Large intestine (tissue), 3 donors: Measurements from ENCODE around the gene TMEM26. TPM values are rescaled to one million over a fixed set of nuclear protein-coding genes. Genes with fewer than 3 reads are reported as not detected.
"Not testable (repeated sequence)": the region's sequence is repeated elsewhere in the genome, so short reads cannot be mapped to it uniquely, and the experiment has no call there.

Experiments used
- DNase-seq, 2 donors: peaks; one replicate each; pipeline versions ENCODE4 v3.0.0 to v3.0.0-alpha.2; 2013
- H3K27ac ChIP-seq: one replicate; pipeline ENCODE4 v1.5.1; 2013; ENCODE audit warnings: low read length
- H3K27me3 ChIP-seq: 2 replicates; pipeline ENCODE4 v1.6.1; 2013; ENCODE audit warnings: low read length; ENCODE audit not compliant: control insufficient read depth, insufficient read depth
- H3K36me3 ChIP-seq: 2 replicates; pipeline ENCODE4 v1.6.1; 2013; ENCODE audit warnings: low read length; ENCODE audit not compliant: control insufficient read depth, insufficient read depth
- H3K4me1 ChIP-seq: one replicate; pipeline ENCODE4 v1.6.1; 2013; ENCODE audit warnings: low read length; ENCODE audit not compliant: control insufficient read depth, insufficient read depth
- H3K4me3 ChIP-seq: one replicate; pipeline ENCODE4 v1.5.1; 2013; ENCODE audit warnings: low read length
- H3K9me3 ChIP-seq: one replicate; pipeline ENCODE4 v1.6.1; 2013; ENCODE audit warnings: mild to moderate bottlenecking, low read depth, low read length, moderate library complexity; ENCODE audit not compliant: control insufficient read depth
- WGBS: methylation state at CpG from one replicate; pipeline ENCODE4 v1.1.5; 2013; ENCODE audit warnings: low lambda C conversion rate; ENCODE audit not compliant: insufficient coverage; 5-methylcytosine and 5-hydroxymethylcytosine counted together
- polyA plus RNA-seq: library from polyadenylated mRNA; unstranded; fragments of 120-200 nt; gene quantifications from one replicate; pipeline ENCODE4 v1.2.1, GENCODE V29; 2013

The TMEM26 gene
- polyA plus RNA-seq, 1 donor, result 5.0 TPM

DNA sequence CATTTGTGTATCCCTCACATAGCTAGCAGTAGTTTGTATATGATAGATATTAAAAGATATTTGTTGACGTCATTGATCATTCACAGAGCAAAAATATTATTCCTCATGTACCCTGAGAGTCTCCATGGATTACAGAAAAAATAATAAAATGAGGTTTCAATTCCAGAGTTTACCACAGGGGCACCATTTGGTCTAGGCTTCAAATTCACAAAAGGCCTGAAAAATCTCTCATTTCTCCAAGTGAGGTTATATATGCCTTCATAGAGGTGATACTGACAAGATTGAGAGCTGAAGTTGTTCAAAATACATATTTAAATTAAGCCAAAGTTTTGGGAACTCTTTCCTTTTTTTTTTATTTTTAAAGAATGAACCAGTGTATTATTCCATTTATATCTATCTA lies 52.7 kb downstream of the TMEM26 start:
- Histone ChIP-seq H3K27ac (no peak overlapping the region), H3K4me3 (no peak overlapping the region), H3K4me1 (no peaks in the 10 kb centered on the region), H3K9me3 (no peaks in the 10 kb centered on the region), H3K27me3 (no peaks in the 10 kb centered on the region), H3K36me3 (no peaks in the 10 kb centered on the region)
- DNase-seq, result no peak
- WGBS, result 100% methylated on average over 1 of the region's 1 CpG

DNA sequence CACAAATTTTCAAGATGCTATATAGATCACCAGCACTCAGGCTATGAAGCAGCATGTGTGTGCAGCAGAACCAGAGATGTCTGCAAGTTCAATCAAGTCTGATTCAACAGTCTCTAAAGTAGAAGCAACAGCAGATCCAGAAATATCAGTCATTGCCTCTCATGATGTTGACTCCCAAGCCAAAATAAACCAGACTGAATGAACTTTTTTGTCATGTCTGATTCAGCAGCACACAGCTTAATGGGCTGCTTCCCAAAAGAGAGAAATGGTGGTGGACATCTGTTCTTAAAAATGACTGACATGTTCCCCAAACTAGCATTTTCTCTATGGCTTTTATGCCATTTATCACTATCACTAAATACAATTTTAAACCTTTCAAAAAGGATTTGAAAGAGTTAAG lies 53.8 kb downstream of the TMEM26 start:
- no peak overlapping the region for H3K4me3 ChIP-seq
- no peak overlapping the region for H3K27ac ChIP-seq
- H3K9me3 ChIP-seq, result no peaks in the 10 kb centered on the region
- DNase-seq, result no peak
- H3K27me3 ChIP-seq, result no peaks in the 10 kb centered on the region
- H3K36me3 ChIP-seq, result no peaks in the 10 kb centered on the region
- no peaks in the 10 kb centered on the region for H3K4me1 ChIP-seq

DNA sequence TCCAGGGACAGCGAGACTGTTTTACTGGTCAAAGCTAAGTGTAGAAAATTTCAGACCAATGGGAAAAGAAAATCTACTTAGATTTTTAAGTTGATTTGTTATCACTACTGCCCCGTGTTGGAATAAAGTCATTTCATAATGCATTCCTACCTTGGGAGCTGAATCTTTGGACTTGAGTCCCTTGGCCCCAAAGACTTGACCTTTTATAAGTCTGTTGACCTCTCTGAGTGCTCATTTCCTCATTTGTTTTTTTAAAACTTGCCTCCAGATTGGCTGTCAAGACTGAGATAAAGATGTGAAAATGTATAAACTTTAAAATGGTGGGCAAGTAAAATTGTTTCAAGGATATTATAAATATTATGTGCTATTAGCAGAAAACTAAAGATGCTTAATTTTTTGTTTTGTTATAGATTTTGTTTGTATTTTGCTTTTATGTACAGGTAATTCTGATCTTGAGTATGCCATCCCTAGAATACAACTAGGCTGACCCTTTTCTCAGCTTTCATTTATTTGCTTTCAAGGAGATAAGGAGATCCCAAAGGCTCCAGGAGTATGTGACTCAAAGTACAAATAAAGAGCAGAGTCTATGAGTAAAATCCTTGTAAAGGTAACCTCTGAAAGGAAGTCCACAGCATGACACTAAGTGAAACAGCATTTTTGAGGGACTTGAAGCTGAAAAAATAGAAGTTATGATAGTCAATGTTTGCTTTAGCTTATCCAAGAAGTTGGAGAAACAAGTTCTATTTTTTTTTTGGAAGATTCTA lies 54.6 kb downstream of the TMEM26 start:
- Histone ChIP-seq H3K4me3 (no peak overlapping the region), H3K36me3 (no peaks in the 10 kb centered on the region), H3K4me1 (no peaks in the 10 kb centered on the region), H3K27ac (no peak overlapping the region), H3K27me3 (no peaks in the 10 kb centered on the region), H3K9me3 (no peaks in the 10 kb centered on the region)
- WGBS, result no CpG with 5 or more reads among the region's 2 CpGs
- no peak for DNase-seq

DNA sequence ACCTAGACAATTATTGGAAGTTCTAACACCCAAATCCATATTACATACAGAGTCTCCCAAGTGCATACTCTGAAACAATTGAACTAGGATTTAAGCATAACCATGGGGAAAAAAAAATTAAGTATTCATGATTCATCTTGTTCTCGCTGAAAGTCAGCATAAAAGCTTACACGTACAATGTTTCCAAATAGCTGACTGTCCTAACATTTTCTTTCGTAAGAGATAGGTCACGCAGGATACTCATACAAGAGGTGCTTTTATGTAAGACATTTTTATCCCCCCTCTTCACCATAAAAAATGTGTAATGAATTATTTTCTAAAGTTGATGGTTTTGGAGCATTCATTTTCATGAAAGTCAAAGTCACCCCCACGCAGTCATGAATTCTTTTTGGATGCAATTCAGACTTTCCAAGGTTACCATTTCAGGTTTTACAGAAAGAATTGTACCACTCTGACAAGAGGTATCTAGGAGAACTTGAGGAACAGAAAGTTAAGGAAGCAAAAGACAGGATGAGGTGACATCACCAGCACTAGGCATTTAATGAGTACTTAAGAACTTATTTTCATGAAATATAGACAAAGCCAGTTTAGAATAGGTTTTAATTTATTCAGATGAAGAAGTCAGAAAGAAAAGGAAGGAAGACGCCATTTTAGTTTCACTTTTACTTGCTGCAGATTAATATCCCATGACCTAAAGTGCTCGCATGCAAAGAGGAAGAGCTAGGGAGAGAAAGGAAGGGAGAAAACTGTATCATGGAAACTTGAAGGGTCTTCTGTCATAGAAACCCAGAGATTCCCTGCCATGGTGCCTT lies 55.8 kb downstream of the TMEM26 start:
- DNase-seq, result peak in 1 of 2 donors; percentile 19
- H3K4me1 ChIP-seq, result no peaks in the 10 kb centered on the region
- no peaks in the 10 kb centered on the region for H3K9me3 ChIP-seq
- no peaks in the 10 kb centered on the region for H3K36me3 ChIP-seq
- H3K27ac ChIP-seq, result no peak overlapping the region
- WGBS, result 100% methylated on average over 3 of the region's 7 CpGs
- no peaks in the 10 kb centered on the region for H3K27me3 ChIP-seq
- H3K4me3 ChIP-seq, result no peak overlapping the region

DNA sequence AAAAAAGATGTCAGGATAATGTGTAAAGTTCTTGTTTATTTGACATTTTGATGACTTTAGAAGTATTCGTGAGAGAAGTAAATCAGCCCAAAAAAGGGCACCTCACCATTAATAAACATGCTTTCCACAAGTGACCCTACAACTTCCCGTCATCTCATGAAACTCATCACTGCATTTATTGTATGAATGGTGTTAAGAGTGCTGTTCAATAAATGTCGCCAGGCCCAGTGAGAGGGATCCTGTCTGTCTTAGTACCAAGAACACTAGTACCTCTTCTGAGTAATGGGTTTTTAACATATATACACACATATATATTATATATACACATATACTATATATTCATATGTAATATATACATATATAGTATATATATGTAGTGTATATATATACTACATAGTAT lies 61.9 kb downstream of the TMEM26 start:
- H3K4me1 ChIP-seq, result no peaks in the 10 kb centered on the region
- no peak overlapping the region for H3K27ac ChIP-seq
- H3K9me3 ChIP-seq, result no peaks in the 10 kb centered on the region
- no peaks in the 10 kb centered on the region for H3K36me3 ChIP-seq
- no peaks in the 10 kb centered on the region for H3K27me3 ChIP-seq
- H3K4me3 ChIP-seq, result no peak overlapping the region
- DNase-seq, result no peak
- 100% methylated on average over 1 of the region's 3 CpGs for WGBS

DNA sequence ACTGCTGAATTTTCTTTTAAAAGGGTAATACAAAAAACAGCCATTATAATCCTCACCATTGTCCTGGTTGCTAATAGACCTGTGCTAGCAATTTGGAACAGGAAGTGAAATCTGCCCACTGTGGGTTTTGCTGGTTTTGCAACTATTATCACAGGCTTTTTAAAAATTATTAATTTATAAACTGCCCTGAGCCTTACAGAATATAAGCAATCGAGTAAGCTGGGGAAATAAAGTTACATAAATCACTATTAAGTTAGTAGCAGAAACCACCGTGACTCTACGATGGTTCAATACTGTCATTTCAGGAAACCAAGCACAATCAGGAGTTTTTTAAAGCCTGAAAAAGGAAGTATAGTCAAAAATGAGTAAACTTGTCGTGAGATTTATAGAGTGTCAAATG lies 62.3 kb downstream of the TMEM26 start:
- Histone ChIP-seq H3K9me3 (no peaks in the 10 kb centered on the region), H3K4me3 (no peak overlapping the region), H3K36me3 (no peaks in the 10 kb centered on the region), H3K4me1 (no peaks in the 10 kb centered on the region), H3K27me3 (no peaks in the 10 kb centered on the region), H3K27ac (no peak overlapping the region)
- 90% methylated on average over 3 of the region's 4 CpGs for WGBS
- DNase-seq, result no peak

DNA sequence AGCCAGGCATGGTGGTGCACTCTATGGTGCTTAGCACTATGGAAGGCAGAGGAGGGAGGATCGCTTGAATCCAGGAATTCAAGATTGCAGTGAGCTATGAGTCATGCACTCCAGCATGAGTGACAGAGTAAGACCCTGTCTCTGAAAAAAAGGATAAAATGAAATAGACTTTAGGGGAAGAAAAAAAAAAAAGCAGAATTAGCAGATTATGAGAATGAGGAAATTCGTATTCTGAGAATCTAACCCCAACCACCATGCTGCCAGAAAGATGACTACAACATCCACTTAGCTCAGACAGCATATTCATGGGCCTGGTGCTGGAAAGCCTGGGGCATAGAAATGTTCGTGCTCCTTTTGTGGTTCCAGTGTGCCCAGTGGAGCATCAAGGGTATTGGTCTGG lies 63.3 kb downstream of the TMEM26 start:
- Histone ChIP-seq H3K4me1 (no peaks in the 10 kb centered on the region), H3K27me3 (no peaks in the 10 kb centered on the region), H3K36me3 (no peaks in the 10 kb centered on the region), H3K4me3 (no peak overlapping the region), H3K9me3 (no peaks in the 10 kb centered on the region), H3K27ac (no peak overlapping the region)
- no CpG with 5 or more reads among the region's 3 CpGs for WGBS
- DNase-seq, result no peak

DNA sequence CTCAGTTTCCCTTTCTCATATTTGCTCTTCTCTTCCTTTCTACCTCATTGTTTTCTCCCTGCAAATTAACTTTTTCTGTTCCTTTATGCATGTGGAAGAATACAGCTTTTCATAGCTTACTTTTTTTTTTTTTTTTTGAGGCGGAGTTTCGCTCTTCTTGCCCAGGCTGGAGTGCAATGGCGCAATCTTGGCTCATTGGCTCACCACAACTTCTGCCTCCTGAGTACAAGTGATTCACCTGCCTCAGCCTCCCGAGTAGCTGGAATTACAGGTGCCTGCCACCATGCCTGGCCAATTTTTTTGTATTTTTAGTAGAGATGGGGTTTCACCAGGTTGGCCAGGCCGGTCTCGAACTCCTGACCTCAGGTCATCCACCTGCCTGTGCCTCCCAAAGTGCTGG lies 64.2 kb downstream of the TMEM26 start:
- not testable (repeated sequence) for DNase-seq, H3K4me1 ChIP-seq, H3K9me3 ChIP-seq, H3K4me3 ChIP-seq, H3K27ac ChIP-seq, H3K36me3 ChIP-seq, H3K27me3 ChIP-seq
- no CpG with 5 or more reads among the region's 6 CpGs for WGBS

DNA sequence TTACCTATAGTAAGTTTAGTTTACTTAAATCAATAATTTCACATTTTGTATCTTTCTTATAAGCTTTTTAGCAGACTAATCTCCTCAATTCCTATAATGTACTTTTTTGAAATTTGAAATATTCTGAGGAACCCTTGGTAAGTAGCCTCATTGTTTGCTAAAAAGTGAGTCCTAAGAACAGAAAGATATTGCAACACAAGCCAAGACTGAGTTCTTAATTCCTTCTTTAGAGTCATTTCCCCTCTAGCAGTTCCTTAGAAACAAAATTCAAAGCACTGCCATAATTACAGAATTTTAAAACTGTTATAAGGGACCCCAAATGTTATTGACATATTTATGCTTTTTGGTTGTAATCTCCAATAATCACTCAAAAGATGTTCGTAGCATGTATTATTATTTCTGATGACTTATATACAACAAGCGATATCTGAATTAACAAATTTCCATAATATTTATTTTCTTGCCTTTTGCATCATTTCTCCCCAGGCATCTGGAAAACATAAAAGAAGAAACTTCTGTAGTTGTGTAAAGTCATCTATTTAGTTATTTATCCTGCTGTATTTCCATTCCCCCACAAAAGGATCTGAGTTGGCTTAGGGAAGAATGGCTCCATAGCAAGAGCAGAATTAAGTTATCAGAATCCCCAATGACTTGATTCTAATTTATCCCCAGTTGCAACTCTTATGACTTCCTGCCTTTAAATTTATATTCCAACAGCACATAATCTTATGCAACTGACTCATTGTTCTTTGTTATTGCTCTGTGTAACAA lies 67.8 kb downstream of the TMEM26 start:
- H3K27ac ChIP-seq, result no peak overlapping the region
- H3K27me3 ChIP-seq, result no peaks in the 10 kb centered on the region
- no peak overlapping the region for H3K4me3 ChIP-seq
- H3K9me3 ChIP-seq, result no peaks in the 10 kb centered on the region
- no peaks in the 10 kb centered on the region for H3K4me1 ChIP-seq
- DNase-seq, result no peak
- no peaks in the 10 kb centered on the region for H3K36me3 ChIP-seq
- 92% methylated on average over 2 of the region's 2 CpGs for WGBS

DNA sequence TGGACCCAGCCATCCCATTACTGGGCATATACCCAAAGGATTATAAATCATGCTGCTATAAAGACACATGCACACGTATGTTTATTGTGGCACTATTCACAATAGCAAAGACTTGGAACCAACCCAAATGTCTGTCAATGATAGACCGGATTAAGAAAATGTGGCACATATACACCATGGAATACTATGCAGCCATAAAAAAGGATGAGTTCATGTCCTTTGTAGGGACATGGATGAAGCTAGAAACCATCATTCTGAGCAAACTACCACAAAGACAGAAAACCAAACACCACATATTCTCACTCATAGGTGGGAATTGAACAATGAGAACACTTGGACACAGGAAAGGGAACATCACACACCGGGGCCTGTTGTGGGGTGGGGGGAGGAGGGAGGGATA lies 72.0 kb downstream of the TMEM26 start:
- not testable (repeated sequence) for H3K9me3 ChIP-seq, DNase-seq, H3K36me3 ChIP-seq, H3K27me3 ChIP-seq, H3K27ac ChIP-seq, H3K4me3 ChIP-seq, H3K4me1 ChIP-seq
- WGBS, result no CpG with 5 or more reads among the region's 3 CpGs
